Gastrocnemius medialis (tissue), 4 donors: ENCODE data around the gene TTYH3.
"Not testable (repeated sequence)": the region's sequence is repeated elsewhere in the genome, so short reads cannot be mapped to it uniquely, and the experiment has no call there.

Experiments
- POLR2A ChIP-seq, 2 donors: fragments of 450-650 bp; IDR thresholded peaks; one replicate each; pipeline ENCODE4 v1.6.1; 2017; ENCODE audit warnings: antibody characterized with exemption in 2 of 2, mild to moderate bottlenecking in 2 of 2, moderate library complexity in 2 of 2
- TF ChIP-seq, protein P1 (sequence below), 5 experiments: fragments of 450-650 bp in 3 of 5; fragments of 200-600 bp in 2 of 5; sonication (generic) in 2 of 5; IDR thresholded peaks in 4 of 5; conservative IDR thresholded peaks in 1 of 5; 1 replicate in 4 of 5; 2 replicates in 1 of 5; pipeline ENCODE4 v1.5.1; 2016 to 2019; ENCODE audit warnings: antibody characterized with exemption in 5 of 5, mild to moderate bottlenecking in 3 of 5, moderate library complexity in 3 of 5

DNA sequence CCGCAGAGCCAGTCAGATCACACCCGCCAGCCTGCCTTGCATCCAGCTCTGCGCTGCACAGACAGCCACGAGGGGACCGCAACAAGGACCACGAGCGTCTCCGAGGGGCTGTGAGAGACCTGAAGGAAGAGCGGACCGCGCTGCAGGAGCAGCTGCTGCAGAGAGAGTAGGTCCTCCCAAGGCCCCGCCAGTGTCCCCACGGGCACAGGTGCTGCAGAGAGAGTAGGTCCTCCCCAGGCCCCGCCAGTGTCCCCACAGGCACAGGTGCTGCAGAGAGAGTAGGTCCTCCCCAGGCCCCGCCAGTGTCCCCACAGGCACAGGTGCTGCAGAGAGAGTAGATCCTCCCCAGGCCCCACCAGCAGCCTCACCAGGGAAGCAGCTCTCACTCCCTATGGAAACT is 41.8 kb upstream of the TTYH3 start:
- TF ChIP-seq, protein P1, sequence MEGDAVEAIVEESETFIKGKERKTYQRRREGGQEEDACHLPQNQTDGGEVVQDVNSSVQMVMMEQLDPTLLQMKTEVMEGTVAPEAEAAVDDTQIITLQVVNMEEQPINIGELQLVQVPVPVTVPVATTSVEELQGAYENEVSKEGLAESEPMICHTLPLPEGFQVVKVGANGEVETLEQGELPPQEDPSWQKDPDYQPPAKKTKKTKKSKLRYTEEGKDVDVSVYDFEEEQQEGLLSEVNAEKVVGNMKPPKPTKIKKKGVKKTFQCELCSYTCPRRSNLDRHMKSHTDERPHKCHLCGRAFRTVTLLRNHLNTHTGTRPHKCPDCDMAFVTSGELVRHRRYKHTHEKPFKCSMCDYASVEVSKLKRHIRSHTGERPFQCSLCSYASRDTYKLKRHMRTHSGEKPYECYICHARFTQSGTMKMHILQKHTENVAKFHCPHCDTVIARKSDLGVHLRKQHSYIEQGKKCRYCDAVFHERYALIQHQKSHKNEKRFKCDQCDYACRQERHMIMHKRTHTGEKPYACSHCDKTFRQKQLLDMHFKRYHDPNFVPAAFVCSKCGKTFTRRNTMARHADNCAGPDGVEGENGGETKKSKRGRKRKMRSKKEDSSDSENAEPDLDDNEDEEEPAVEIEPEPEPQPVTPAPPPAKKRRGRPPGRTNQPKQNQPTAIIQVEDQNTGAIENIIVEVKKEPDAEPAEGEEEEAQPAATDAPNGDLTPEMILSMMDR (IDR thresholded peaks at IDR 0.05 in 4 of 5, conservative IDR thresholded peaks at IDR 0.05 in 1 of 5), result not testable (repeated sequence)
- not testable (repeated sequence) for TF ChIP-seq POLR2A (IDR thresholded peaks at IDR 0.05)
